Suprapubic skin (tissue), 3 donors: Measurements from ENCODE around the gene RALGAPA2.

ENCODE experiments used
- POLR2AphosphoS5 ChIP-seq, 3 donors: sonication (generic); formaldehyde crosslinking; IDR thresholded peaks; one replicate each; pipeline ENCODE4 v1.6.1; 2017; ENCODE audit warnings: antibody characterized with exemption in 3 of 3
- TF ChIP-seq, protein P1 (sequence below), 2 donors: fragments of 200-600 bp in 1 of 2; fragments of 450-650 bp in 1 of 2; sonication (generic) in 1 of 2; IDR thresholded peaks; one replicate each; pipeline ENCODE4 v1.5.1; 2016 to 2019; ENCODE audit warnings: antibody characterized with exemption in 2 of 2, mild to moderate bottlenecking in 1 of 2, moderate library complexity in 1 of 2

DNA sequence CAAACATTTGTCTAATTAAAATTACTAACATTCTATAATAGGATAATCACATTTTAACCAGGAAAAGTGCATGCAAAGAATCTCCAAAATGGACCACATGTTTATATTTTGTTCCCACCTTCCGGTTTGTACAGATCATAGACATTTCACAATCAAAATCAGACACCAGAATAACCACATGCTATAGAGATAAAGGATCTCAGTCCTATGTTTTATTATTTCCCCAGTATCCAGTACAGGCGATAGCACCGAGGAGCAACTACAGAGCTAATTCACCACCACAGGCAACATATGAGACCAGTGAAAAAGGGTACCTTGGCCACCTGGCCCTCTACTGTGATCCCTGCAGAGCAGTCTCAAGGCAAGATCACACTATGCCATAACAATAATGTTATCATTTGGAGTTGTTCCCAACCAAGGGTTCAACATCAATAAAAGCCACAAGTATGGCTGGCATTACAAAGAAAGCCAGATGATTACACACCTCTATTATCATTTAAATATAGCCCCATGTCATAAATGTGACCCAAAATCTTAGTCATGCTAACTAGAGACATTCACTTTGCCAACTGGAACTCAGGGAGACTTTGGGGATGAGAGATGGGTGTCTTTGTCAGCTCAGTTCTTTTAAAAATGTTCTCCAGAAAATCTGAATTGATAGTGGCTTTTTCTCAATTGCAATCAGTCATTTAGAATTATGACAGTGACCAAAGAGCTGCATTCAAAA is 46.7 kb downstream of the RALGAPA2 start:
- TF ChIP-seq, protein P1, sequence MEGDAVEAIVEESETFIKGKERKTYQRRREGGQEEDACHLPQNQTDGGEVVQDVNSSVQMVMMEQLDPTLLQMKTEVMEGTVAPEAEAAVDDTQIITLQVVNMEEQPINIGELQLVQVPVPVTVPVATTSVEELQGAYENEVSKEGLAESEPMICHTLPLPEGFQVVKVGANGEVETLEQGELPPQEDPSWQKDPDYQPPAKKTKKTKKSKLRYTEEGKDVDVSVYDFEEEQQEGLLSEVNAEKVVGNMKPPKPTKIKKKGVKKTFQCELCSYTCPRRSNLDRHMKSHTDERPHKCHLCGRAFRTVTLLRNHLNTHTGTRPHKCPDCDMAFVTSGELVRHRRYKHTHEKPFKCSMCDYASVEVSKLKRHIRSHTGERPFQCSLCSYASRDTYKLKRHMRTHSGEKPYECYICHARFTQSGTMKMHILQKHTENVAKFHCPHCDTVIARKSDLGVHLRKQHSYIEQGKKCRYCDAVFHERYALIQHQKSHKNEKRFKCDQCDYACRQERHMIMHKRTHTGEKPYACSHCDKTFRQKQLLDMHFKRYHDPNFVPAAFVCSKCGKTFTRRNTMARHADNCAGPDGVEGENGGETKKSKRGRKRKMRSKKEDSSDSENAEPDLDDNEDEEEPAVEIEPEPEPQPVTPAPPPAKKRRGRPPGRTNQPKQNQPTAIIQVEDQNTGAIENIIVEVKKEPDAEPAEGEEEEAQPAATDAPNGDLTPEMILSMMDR (IDR thresholded peaks at IDR 0.05) = no peak
- no peak for TF ChIP-seq POLR2AphosphoS5 (IDR thresholded peaks at IDR 0.05)
